Body of pancreas (tissue), 4 donors: Measurements from ENCODE around the gene TPM2. TPM values are rescaled to one million over a fixed set of nuclear protein-coding genes. Genes with fewer than 3 reads are reported as not detected.

Experiments
- ATAC-seq: fragments of 150-250 bp; one replicate; pipeline ENCODE4 v1.9.1; 2016
- DNase-seq, 4 donors: peaks; one replicate each; pipeline ENCODE4 v3.0.0-alpha.2; 2019
- H3K27ac ChIP-seq, 4 donors: fragments of 200-600 bp; sonication (generic); 1 replicate in 3 of 4; 2 replicates in 1 of 4; pipeline versions ENCODE4 v1.5.1 to v1.6.1; 2016 to 2019; ENCODE audit warnings: mild to moderate bottlenecking in 1 of 4, mixed read lengths in 1 of 4, moderate library complexity in 1 of 4
- H3K27me3 ChIP-seq, 2 donors: fragments of 200-600 bp; sonication (generic); one replicate each; pipeline ENCODE4 v1.6.0; 2016; ENCODE audit warnings: mild to moderate bottlenecking in 1 of 2
- H3K36me3 ChIP-seq, 2 donors: fragments of 200-600 bp; sonication (generic); replicated peaks in 1 of 2; 2 replicates each; pipeline ENCODE4 v1.5.1; 2016; ENCODE audit warnings: low read depth in 2 of 2; ENCODE audit not compliant: insufficient read depth in 1 of 2
- H3K4me1 ChIP-seq: fragments of 200-600 bp; sonication (generic); one replicate; pipeline ENCODE4 v1.6.0; 2016
- H3K4me3 ChIP-seq, 2 donors: fragments of 200-600 bp; sonication (generic); 1 replicate in 1 of 2; 2 replicates in 1 of 2; pipeline ENCODE4 v1.5.1; 2016 to 2019
- H3K9me3 ChIP-seq, 3 donors: fragments of 200-600 bp; sonication (generic); 1 replicate in 2 of 3; 2 replicates in 1 of 3; pipeline ENCODE4 v1.5.1; 2016
- CTCF ChIP-seq, 7 experiments: fragments of 450-650 bp in 4 of 7; fragments of 200-600 bp in 3 of 7; sonication (generic) in 3 of 7; IDR thresholded peaks; one replicate each; pipeline ENCODE4 v1.5.1; 2016 to 2019; ENCODE audit warnings: antibody characterized with exemption in 7 of 7
- POLR2A ChIP-seq, 3 donors: fragments of 450-650 bp; IDR thresholded peaks; one replicate each; pipeline ENCODE4 v1.6.1; 2016; ENCODE audit warnings: antibody characterized with exemption in 3 of 3, mild to moderate bottlenecking in 2 of 3
- WGBS, 2 donors: methylation state at CpG; one replicate each; pipeline ENCODE4 v1.1.5; 2017; 5-methylcytosine and 5-hydroxymethylcytosine counted together
- intact Hi-C: fragments of 100-400 bp; cut with DNase I; formaldehyde crosslinking; loops from one replicate; pipeline ENCODE4 v1.15.1; 2023
- total RNA-seq, 2 donors: library from RNA; depleted of rRNA; stranded (reverse); fragments of >200 nt; gene quantifications; one replicate each; pipeline ENCODE4 v1.1.0, GENCODE V29; 2016

The TPM2 gene
- total RNA-seq, 2 donors from 2014 or later, result 75.8 to 132 TPM

- no peak for TF ChIP-seq POLR2A (IDR thresholded peaks at IDR 0.05)
- TF ChIP-seq CTCF (IDR thresholded peaks at IDR 0.05), result no peak
- Histone ChIP-seq H3K4me1 (peaks cover 38% of the 10 kb centered on the region), H3K27ac (no peak overlapping the region), H3K36me3 (no peaks in the 10 kb centered on the region), H3K27me3 (no peaks in the 10 kb centered on the region), H3K9me3 (no peaks in the 10 kb centered on the region), H3K4me3 (no peak overlapping the region)
- 54 to 68% methylated on average over 7 to 13 of the region's 13 CpGs for WGBS, 2 donors
- intact Hi-C loops, result no loop called here
- ATAC-seq, result no peak
- DNase-seq, result no peak
Measured at GRCh38 chr9:35675204-35675603, 14.5 kb downstream of the TPM2 start.

GRCh38 chr9:35674025-35674361 is 15.7 kb downstream of the TPM2 start:
- Histone ChIP-seq H3K4me3 (no peak overlapping the region), H3K36me3 (no peaks in the 10 kb centered on the region), H3K9me3 (no peaks in the 10 kb centered on the region), H3K27ac (peak overlapping the region; percentile 50 to 66 (median 61)), H3K4me1 (peaks cover 50% of the 10 kb centered on the region), H3K27me3 (no peaks in the 10 kb centered on the region)
- no peak for ATAC-seq
- 40 to 64% methylated on average over 1 to 3 of the region's 3 CpGs for WGBS, 2 donors
- TF ChIP-seq POLR2A (IDR thresholded peaks at IDR 0.05), result no peak
- no peak for TF ChIP-seq CTCF (IDR thresholded peaks at IDR 0.05)
- intact Hi-C loops, result no loop called here
- DNase-seq, result no peak

DNA sequence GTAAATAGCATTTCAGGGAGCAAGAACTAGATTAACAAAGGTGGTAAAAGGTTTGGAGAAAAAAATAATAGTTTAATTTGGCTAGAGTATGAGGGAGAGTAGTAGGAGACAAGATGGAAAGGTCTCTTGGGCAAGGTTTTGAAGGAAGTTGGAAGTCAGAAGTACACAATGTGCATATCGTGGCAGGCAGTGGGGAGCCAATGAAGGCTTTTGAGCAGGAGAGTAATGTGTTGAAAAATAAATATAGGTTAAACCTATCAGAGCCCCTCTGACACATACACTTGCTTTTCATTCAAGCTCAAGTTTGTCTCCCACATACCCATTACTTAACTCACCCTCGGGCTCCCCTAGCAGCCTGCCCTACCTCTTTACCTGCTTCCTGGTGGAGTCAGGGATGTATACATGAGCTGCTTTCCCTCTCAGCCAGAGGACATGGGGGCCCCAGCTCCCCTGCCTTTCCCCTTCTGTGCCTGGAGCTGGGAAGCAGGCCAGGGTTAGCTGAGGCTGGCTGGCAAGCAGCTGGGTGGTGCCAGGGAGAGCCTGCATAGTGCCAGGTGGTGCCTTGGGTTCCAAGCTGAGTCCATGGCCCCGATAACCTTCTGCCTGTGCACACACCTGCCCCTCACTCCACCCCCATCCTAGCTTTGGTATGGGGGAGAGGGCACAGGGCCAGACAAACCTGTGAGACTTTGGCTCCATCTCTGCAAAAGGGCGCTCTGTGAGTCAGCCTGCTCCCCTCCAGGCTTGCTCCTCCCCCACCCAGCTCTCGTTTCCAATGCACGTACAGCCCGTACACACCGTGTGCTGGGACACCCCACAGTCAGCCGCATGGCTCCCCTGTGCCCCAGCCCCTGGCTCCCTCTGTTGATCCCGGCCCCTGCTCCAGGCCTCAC is 16.3 kb downstream of the TPM2 start, which contains the start of gene CA9:
CA9 (plus strand) TSS at position 797 of the 893 bp plus-strand sequence; CDS start at position 829, 32 bp downstream.
- intact Hi-C loops, result no loop called here
- WGBS, 2 donors, result 11 to 28% methylated on average over 9 to 10 of the region's 10 CpGs
- peak within 1 kb of the TSS; percentile 50 to 66 (median 61) for H3K27ac ChIP-seq
- H3K27me3 ChIP-seq, result no peaks in the 10 kb centered on the region
- TF ChIP-seq POLR2A (IDR thresholded peaks at IDR 0.05) (peak in 1 of 3 donors; percentile 45), CTCF (IDR thresholded peaks at IDR 0.05) (no peak)
- H3K9me3 ChIP-seq, result no peaks in the 10 kb centered on the region
- peak; percentile 60 to 93 (median 86) for DNase-seq
- no peaks in the 10 kb centered on the region for H3K36me3 ChIP-seq
- peak; percentile 54 for ATAC-seq
- peaks cover 56% of the 10 kb centered on the region for H3K4me1 ChIP-seq
- H3K4me3 ChIP-seq, result no peak within 1 kb of the TSS

DNA sequence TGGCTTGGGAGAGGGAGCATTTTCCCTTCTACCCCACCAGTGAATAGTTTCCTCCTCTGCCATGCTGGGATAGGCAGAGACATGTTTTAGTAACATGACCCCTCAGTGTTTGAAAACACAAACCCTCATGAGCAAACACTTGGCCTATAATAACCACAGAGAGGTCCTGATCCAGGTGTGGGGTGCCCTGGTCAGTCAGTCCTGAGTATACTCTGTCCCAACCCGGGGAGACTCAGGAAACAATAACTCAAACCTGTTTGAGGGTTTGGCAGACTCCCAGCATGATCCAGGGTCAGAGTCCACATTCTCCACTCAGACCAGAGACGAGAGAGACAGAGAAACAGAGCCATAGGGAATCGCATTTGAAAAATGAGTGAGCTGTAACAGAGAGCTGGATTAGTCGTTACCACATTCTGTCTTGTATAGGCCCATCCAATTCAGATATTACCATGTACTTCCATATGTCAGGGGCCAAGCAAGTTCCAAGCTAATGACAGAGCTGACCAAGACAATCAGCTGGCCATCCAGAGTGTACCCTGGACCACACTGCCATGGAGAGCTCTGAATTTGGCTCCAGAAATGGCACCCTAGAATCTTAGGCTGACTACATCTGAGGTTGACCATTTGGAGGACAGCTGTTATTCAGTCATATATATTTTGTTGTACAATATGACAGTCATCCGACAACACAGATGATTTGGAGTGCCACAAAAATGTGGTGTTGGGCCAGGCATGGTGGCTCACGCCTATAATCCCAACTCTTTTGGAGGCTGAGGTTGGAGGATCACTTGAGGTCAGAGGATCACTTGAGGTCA is 20.2 kb downstream of the TPM2 start:
- H3K4me3 ChIP-seq, result no peak overlapping the region
- no peaks in the 10 kb centered on the region for H3K9me3 ChIP-seq
- peak; percentile 83 for ATAC-seq
- peaks cover 60% of the 10 kb centered on the region for H3K4me1 ChIP-seq
- TF ChIP-seq CTCF (IDR thresholded peaks at IDR 0.05) (no peak), POLR2A (IDR thresholded peaks at IDR 0.05) (peak in 2 of 3 donors; percentile 17 to 26)
- H3K36me3 ChIP-seq, result no peaks in the 10 kb centered on the region
- H3K27ac ChIP-seq, result peak overlapping the region; percentile 77 to 88 (median 84)
- 39 to 41% methylated on average over 6 of the region's 6 CpGs for WGBS, 2 donors
- no peaks in the 10 kb centered on the region for H3K27me3 ChIP-seq
- peak; percentile 88 to 94 (median 92) for DNase-seq
- intact Hi-C loops, result no loop called here
